HG02588 (cell line): Measurements from ENCODE around the gene BTF3.
"Not testable (repeated sequence)": the region's sequence is repeated elsewhere in the genome, so short reads cannot be mapped to it uniquely, and the experiment has no call there.

Experiments
- ATAC-seq: cut with Tn5 transposase; IDR thresholded peaks from one replicate; pipeline ENCODE4 v1.9.1; 2021; ENCODE audit warnings: mild to moderate bottlenecking, moderate library complexity; ENCODE audit not compliant: unreplicated experiment

Gene BTF3

GRCh38 chr5:73485715-73486114 is 12.5 kb upstream of the BTF3 start:
- no peak for ATAC-seq

- no peak for ATAC-seq
These were observed 11.9 kb upstream of the BTF3 start for GRCh38 chr5:73486119-73486899.

- not testable (repeated sequence) for ATAC-seq
These were observed 11.0 kb upstream of the BTF3 start for GRCh38 chr5:73487257-73487656.

- no peak for ATAC-seq
These were observed 10.4 kb upstream of the BTF3 start for GRCh38 chr5:73487815-73488214.

- ATAC-seq = no peak
These were observed 9.4 kb upstream of the BTF3 start for GRCh38 chr5:73488806-73489205.

DNA sequence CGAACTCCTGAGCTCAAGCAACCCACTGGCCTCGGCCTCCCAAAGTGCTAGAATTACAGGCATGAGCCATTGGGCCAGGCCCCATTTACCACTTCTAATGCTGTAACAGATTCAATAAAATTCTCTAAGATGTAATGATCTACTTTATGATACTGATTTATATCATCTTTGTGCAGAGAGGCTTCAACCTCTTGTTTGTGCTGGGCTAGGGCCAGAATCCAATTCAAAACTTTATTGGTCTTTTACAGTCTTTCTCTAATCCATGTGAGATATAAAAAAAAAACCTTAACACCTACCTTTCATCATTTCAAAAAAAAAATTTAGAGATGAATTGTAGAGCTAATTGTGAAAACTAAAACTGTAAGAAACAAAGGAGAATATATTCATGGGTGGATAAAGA is 8.2 kb upstream of the BTF3 start:
- no peak for ATAC-seq

- ATAC-seq = no peak
These were observed 7.1 kb upstream of the BTF3 start for GRCh38 chr5:73491155-73491554.

DNA sequence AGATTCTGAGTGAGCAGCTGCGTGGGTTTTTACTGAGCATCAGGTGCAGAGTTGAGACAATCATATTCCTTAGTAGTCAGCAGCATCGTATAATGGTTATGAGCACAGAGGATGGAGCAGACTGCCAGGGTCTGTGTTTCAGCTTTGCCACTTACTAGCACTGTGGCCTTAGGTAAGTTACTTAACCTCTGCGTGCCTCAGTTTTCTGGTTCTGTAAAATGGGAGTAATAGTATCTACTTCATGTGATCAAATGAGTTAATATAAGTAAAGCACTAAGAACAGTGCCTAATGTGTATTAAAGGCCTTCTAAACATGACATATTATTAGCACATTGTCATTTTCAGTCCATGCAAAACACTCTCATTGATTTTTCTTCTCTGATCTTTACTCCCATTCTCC is 4.8 kb upstream of the BTF3 start:
- ATAC-seq = no peak

DNA sequence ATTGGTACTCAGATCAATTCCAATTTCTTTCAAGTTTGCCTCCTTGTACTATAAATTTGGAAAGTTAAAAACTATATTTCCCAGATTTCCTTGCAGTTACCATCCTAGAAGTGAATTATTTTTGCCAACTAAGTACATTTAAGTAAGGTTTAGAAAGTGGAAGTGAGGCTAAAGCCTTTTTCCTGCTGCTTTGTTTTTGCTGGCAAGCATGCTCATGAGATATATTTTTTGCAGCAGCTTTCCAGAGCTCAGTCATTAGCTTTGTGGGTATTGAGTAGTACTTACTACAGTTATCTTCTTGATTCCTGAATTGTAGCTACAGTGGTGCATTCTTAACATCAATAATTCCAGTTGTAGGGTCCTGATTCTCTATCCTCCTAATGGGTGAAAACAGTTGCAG is 3.5 kb upstream of the BTF3 start:
- ATAC-seq = no peak

- ATAC-seq = no peak
These were observed 2.4 kb upstream of the BTF3 start for GRCh38 chr5:73495772-73496335.

DNA sequence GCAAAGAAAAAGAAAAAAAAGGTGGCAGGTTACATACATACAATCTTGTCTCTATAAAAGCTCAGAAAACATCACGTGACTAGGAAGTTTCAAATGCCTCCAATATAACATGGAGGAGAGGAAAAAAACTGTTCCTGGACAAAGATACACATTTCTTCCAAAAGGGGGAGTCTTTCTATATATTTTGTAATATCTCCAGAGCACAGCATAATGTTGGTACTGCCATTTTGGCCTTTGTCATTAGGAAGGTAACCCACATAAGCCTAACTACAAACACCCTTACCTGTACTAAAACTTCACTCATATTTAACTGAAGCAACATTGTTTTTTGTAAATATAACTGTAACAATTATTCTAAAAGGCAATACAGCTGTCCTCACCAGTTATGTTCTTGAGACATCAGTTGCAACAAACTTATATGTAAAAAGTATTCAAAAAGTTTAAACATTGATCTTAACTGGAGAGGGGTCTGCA is 1.2 kb upstream of the BTF3 start:
- ATAC-seq = no peak

GRCh38 chr5:73497497-73498056 is 665 bp upstream of the BTF3 start:
- no peak for ATAC-seq

DNA sequence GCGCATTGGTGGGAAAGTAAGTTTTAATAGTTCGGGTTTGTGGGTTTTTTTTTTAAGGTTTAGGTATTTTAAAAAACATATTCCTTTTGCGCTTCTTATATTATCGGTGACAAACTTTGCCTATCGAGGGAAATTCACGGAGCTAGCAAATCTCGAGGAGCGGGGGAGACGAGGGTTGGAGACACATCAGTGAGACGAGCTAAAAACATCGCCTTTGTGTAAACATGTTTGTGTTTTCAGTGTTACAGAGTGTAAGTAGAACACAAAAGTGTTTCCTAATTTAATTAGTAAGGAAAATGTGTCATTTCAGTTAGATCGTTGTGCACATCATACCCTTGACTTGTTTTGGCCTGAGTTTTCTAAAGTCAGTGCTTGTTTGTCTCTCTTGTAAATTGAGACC is 945 bp downstream of the BTF3 start:
- ATAC-seq = no peak

GRCh38 chr5:73499756-73500155 is 1.5 kb downstream of the BTF3 start:
- no peak for ATAC-seq

- ATAC-seq = no peak
These were observed 3.2 kb downstream of the BTF3 start for GRCh38 chr5:73501406-73501805.

DNA sequence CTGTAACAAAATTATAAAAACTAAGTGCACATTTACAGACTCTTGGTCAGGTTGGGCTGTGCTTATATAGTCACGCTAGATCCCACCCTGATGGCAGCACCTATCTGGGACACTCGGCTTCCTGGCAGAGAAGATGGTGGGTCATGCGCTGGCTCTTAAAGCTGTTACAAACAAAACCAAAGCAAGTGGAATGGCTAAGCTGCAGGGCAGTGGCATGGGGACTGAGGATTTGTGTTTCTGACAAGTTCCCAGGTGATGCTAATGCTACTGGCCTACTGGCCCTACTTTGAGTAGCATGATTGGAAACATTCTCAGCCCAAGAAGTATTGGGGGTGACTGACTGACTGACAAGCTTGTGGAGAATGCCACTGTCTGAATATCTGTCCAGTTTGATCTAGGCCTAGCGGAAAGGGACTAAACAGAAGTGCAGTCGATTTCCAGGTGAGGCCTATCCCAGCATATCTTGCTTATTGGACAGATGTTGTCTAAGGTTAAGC is 8.3 kb downstream of the BTF3 start:
- no peak for ATAC-seq

DNA sequence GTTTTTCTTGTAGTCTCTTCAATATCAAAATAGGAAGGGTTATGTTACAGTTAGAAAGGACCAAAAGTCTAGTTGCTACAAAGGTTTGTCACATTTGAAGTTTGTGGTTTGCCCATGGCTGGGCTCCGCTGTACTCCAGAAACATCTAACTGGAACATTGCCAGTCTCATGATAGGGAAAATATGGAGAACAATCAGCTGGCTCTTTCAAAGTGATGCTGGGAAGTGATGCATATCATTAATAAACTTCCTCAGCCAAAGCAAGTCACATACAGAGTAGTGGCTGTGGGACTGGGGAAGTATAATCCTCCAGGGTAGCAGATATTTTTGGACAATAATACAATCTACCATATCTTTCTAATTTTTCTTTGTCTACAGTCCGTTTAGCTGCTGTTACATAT is 8.8 kb downstream of the BTF3 start:
- ATAC-seq = no peak

DNA sequence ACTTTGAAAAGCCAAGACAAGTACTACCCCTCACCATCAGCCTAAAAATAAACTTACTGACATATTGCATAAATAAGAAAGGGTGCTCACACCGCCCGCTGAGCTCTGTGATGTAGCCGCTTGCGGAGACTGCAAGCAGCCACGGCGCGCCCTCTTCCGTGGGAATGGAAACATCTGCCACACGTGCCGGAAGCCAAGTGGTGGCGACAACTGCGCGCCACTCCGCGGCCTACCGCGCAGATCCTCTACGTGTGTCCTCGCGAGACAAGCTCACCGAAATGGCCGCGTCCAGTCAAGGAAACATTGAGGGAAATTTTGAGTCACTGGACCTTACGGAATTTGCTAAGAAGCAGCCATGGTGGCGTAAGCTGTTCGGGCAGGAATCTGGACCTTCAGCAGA is 10.3 kb downstream of the BTF3 start:
- ATAC-seq = not testable (repeated sequence)

GRCh38 chr5:73513996-73514395 is 15.8 kb downstream of the BTF3 start:
- ATAC-seq = no peak

GRCh38 chr5:73514418-73514817 is 16.2 kb downstream of the BTF3 start:
- ATAC-seq = no peak

- no peak for ATAC-seq
These were observed 17.0 kb downstream of the BTF3 start for GRCh38 chr5:73515232-73515631.
